GM18519 (cell line): ENCODE results near the gene SELENBP1.
"Not testable (repeated sequence)": the region's sequence is repeated elsewhere in the genome, so short reads cannot be mapped to it uniquely, and the experiment has no call there.

Experiments used
- ATAC-seq: cut with Tn5 transposase; IDR thresholded peaks from one replicate; pipeline ENCODE4 v1.9.1; 2021; ENCODE audit warnings: mild to moderate bottlenecking, moderate library complexity; ENCODE audit not compliant: unreplicated experiment, low FRiP score

SELENBP1 gene

DNA sequence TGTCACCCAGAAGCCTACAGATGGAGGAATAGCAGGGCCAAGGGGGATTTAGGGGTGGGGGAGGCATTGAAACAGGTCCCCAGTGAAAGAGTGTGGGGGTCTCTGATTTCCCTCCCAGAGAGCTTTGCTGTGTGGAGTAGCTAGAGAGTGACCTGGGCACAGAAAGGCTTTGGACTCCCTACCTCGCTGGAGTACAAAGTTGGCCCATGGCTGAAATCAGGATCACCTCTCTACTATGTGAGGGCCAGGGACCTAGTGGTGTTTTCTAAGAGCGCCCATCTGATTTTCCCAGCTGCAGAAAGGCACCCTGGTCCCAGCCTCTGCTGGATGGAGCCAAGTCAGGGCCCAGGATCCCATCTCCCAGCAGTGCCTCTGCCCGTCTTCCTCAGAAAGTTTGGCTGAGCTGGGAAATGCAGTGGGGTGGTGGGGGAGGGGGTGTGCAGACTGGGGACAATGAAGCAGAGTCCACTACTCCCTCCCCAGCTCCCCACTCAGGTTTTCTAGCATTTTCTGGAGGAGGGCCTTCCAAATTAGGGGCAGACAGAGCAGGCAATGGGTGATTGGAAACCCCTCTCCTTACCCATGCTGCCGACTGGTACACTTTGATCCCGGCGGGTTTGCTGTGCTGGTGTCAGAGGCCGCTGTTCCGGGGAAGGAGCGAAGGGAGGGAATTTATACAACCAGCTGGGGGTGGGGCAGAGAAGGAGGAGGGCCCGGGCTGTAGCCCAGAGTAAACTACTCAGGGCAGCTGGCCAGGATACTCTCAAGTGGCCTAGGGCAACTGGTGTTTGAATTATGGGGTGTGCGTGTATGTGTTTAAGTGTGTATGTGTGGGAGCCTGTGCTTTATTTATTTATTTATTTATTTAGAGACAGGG lies at the start of gene SELENBP1:
SELENBP1 (minus strand) TSS at position 648 of the 877 bp plus-strand sequence; CDS start at position 584, 64 bp downstream.
- ATAC-seq: no peak

DNA sequence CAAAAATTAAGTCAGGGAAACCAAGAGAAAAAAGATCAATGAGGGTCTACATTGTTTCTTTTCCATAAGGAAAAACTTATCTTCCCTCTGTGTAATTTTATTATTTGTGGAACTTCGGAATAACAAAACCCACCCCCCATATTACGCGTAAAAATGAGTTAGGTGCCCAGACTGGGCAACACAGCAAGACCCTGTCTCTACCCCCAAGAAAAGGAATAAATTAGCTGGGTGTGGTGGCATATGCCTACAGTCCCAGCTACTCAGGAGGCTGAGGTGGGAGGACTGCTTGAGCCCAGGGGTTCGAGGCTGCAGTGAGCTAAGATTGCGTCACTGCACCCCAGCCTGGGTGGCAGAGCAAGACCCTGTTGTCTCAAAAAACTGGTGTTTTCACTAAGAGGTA lies 47.3 kb upstream of the SELENBP1 start:
- no peak for ATAC-seq

- ATAC-seq: no peak
Measured at GRCh38 chr1:151418081-151418480, 45.6 kb upstream of the SELENBP1 start.

DNA sequence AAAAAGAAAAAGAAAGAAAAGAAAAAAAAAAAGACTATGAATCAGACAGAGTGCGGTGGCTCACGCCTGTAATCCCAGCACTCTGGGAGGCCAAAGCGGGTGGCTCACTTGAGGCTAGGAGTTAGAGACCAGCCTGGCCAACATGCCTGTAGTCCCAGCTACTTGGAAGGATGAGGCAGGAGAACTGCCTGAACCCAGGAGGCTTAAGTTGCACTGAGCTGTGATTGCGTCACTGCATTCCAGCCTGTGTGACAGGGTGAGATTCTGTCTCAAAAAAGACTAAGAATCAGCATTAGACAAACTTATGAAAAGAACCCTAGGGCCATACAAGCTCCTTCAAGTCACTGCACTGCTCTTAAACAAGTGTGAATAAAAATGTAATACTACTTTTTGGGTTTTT lies 43.7 kb upstream of the SELENBP1 start:
- ATAC-seq: no peak

DNA sequence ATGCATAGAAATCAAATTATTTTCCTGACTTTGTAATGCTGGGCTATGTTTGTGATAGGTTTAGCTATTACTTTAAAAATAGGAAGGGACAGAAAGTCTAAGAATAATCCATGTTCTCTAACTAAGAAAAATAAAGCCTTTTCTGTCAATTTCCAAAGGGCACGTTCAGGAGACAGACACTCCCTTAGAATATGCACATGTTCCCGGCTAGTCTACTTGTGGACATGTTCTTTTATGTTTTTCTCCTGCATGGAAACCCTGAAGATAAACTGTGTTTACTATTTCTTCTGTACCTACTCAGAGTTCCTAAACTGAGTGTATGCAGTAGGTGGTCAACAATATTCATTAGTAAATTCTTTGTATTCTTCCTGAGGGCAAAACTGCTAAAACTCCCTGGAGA lies 39.4 kb upstream of the SELENBP1 start:
- ATAC-seq: no peak

DNA sequence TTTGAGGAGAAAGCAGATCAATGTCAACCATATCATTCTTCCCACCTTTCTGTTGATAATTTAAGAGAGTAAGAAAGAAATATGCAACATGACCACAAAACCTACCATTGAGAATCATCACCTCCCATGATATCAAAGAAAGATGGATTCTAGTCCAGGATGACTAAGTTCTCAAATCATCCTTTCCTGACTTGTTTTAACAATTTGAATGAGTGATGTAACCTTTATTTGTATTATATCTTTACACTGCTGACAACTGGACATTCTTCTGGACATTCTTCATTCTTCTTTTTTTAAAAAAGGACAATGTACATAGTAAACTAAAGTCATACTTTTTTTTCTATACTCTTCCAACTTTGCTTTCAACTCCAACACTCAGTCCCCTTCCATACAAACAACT lies 36.4 kb upstream of the SELENBP1 start:
- ATAC-seq: no peak

- no peak for ATAC-seq
Measured at GRCh38 chr1:151407304-151407703, 34.8 kb upstream of the SELENBP1 start.

GRCh38 chr1:151406176-151406575 lies 33.7 kb upstream of the SELENBP1 start:
- no peak for ATAC-seq

DNA sequence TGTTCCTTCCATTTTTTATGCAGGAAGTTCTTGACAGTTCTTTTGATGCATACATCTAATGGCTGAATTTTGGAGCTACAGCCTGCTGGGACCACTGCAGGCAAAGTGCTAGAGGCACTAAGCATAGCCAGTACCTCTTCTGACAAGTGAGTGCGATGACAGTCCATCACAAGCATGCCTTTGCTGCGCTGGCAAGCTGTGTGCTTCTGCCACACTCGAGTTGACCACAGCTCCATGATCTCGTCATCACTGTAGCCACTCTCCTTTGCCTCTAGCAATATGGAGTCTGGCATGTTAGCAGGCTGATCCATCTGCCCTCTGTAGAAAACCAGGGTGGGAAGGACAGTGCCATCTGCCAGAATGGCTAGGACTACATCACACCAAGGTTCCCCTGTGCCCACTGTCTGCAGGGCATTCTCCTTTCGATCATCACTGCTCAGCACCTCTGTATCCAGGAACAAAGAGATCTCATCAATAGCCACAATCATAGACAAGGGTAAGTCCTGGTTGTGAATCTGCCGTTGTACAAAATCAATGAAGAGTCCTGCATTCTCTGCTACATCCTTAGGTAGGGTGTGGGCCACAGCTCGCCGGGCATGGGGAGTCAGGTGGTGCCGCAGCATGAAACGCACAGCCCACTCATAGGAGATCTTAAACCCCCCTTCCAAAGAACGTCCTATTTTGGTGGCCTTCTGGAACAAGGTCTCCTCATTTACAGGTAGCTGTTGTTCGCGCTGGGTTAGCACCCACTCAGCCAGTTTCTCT lies 32.9 kb upstream of the SELENBP1 start:
- no peak for ATAC-seq

GRCh38 chr1:151403612-151404011 lies 31.1 kb upstream of the SELENBP1 start:
- no peak for ATAC-seq

DNA sequence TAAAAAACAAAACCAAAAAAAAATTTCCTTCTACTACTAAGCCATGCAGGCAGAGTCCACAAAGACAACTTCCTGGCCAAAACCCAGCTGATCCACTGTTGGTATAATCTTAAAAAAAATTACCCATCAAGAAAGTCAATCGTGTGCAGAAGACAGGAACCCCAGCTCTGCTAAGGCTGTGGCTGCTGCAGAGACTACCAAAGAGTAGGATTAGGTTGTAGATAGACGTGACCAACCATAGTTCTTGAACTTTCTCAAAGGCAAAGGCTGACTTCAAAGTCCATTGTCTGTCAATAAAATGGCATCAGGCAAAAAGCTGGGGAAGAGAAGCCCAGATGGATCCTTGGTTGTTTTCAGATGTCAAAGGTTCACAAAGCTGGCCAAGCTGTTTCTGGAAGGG lies 30.3 kb upstream of the SELENBP1 start:
- no peak for ATAC-seq

DNA sequence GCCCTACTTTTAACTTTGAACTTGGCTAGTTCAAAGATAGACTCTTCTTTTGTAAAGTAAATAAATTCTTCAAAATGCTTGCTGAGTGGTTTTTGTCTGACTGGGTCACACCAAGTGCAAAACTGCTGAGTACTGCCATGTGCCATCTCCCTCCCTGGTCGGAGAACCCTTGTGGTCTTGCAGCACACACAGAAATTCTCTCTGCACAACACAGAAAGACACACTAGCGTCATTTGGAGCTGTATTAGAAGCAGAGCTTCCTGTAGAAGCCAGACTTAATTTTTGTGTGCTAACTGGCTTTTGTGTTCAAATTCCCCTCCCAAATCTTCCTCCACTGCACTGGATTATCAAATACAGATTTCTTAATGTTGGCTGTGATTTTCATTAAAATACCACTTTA lies 29.4 kb upstream of the SELENBP1 start:
- no peak for ATAC-seq

DNA sequence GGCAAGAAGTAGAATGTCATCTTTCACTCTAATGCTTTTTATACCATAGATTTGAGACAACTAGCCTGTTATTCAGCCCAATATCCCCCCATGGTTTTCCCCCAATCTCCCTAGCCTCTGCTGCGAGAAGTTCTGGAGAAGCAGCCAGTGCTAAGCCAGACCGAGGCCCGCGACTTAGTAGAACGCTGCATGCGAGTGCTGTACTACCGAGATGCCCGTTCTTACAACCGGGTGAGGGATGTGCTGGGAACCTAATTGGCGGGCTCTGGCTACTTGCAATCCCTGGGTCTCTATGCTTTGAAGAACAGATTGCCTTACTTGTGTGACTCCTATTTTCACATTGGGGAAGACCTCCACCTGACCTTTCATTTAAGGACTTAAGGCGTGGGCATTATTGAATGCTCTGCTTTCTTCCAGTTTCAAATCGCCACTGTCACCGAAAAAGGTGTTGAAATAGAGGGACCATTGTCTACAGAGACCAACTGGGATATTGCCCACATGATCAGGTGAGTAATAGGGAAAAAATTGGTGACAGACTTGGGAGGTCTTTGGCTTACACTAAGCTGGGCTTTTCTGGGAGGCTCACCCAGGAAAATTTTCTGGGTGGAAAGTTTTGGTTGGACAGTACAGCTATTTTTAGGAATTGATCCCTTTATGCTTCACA lies 28.8 kb upstream of the SELENBP1 start:
- no peak for ATAC-seq

GRCh38 chr1:151399324-151400171 lies 27.0 kb upstream of the SELENBP1 start, which contains the start of gene PSMB4:
Gene PSMB4, plus strand, starts transcription at chr1:151399573. Its CDS starts 15 bp downstream, at chr1:151399588.
- ATAC-seq: no peak

DNA sequence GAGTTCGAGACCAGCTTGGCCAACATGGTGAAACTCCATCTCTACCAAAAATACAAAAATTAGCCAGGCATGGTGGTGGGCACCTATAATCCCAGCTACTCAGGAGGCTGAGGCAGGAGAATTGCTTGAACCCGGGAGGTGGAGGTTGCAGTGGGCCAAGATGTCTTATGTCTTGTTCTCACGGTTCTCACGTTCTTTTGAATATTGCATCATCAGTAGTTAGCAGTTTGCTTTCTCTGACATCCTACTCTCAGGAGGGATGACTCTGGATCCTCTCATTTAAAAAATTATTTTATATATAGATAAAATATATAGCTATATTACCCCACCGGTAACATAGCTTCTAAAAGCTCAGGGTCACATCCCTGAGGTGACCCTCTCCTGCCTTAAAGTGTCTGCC lies 23.8 kb upstream of the SELENBP1 start:
- ATAC-seq: not testable (repeated sequence)

DNA sequence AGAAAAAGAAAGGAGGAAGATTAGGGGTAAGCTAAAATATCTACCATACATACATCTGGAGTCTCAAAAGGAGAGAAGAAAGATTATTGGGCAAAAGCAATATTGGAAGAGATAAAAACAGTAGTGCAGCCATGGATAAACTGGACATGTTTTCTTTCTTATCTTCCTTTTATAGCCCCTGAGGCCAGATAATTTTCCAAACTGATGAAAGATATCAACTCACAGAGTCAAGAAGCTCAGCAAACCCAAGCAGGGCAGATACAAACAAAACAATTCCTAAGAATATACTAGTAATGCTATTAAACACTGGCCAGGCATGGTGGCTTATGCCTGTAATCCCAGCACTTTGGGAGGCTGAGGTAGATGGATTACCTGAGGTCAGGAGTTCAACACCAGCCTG lies 21.1 kb upstream of the SELENBP1 start:
- no peak for ATAC-seq

- no peak for ATAC-seq
Measured at GRCh38 chr1:151391079-151391563, 18.6 kb upstream of the SELENBP1 start.

- not testable (repeated sequence) for ATAC-seq
Measured at GRCh38 chr1:151390221-151391078, 17.9 kb upstream of the SELENBP1 start.

GRCh38 chr1:151386002-151386401 lies 13.5 kb upstream of the SELENBP1 start:
- no peak for ATAC-seq
